Measurements from ENCODE around the gene LDLRAP1.

Gene LDLRAP1

DNA sequence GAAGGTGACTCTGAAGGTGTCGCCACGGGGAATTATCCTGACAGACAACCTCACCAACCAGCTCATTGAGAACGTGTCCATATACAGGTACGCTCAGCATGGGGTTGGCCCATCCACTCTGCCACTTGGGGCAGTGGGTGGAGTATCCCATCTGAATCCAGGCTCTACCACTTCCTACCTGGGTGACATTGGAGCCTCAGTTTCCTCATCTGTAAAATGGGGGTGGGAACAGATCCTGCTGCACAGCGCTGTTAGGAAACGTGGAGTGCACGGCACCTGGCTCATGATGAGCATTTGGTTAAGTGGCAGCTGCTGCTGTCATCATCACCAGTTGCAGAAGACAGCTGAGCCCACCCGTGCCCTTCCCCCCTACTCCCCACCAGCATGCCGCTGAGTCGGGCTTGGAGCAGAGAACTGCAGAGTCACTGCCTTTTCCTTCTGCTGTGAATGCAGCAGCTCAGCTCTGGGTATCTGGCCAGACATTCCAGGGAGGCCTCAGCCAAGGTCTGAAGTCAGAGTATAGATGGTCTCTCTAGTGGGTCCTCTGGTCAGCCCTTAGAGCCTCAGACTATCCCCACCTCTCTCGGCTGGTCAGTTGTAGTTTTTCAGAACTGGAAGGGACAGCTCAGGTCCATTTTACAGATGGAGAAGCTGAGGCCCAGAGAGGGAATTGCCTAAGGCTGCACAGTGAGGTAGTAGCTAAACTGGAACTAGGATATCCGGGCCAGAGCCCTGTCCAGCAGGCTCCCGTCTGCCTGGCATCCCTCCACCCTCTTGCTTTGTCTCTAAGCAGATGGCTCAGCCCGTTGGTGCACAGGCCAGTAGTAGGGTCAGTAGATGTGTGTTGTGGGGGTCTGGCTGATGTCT, 11.7 kb downstream of the LDLRAP1 start:
- no peak for DNase-seq (ENCODE audit: extremely low spot score)
- CTCF ChIA-PET = interaction anchor here (1.6 to 4.9 kb wide), 2 partner anchors 17 to 34 kb away, joined by 4 to 34 read pairs; no protein-coding TSS in a partner anchor
- POLR2A ChIA-PET = no interaction called here
- no peak for TF ChIP-seq CTCF (IDR thresholded peaks at IDR 0.05; ENCODE audit: control extremely low read depth, extremely low read depth, low read depth, missing control alignments)

DNA sequence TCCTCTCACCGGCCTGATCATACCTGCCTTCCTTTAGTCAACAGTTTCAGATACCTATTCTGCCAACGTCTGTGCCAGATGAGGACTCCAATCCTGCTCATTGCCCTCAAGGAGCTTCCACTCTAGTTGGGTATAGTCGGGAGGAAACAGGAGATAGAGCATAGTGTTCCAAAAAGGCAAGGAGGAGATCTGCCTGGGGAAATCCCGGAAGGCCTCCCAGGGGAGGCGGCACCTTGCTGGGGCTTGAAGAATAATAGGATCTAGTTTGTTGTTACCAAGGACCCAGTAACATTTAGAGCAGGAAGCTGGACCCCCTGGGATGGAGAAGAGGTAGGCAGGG, 12.3 kb downstream of the LDLRAP1 start:
- ChIA-PET CTCF (interaction anchor here (4.9 kb wide), 1 partner anchor 16 kb away, joined by 34 read pairs; no protein-coding TSS in a partner anchor), POLR2A (no interaction called here)

DNA sequence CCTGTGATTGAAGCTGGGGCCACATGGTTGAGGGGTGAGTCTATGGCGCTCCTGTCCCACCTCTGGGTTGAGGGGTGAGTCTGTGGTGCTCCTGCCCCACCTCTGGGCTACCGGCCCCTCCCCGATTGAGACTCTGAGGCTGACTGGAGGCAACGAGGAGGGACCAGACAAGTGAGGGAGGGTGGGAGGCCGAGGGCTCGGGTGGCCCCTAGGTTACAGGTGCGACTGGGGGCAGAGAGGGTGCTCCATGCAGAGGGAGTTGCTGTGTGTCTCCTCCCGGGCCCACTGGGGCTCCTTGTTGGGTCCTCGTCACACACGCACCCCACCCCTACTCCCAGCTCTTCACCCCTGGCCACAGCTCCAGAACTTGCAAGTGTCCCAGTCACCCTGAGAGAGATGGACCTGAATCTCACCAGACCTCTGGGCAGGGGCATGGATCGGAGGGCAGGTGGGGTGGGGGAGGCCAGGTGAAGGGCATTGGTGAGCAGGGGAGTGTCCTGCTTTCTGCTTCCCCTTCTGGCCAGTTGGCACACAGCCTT, 12.8 kb downstream of the LDLRAP1 start:
- ChIA-PET POLR2A (no interaction called here), CTCF (interaction anchor here (4.9 kb wide), 1 partner anchor 16 kb away, joined by 34 read pairs; no protein-coding TSS in a partner anchor)
- no peak for DNase-seq (ENCODE audit: extremely low spot score)
- no peak for TF ChIP-seq CTCF (IDR thresholded peaks at IDR 0.05; ENCODE audit: control extremely low read depth, extremely low read depth, low read depth, missing control alignments)

More for the DNA sequence above, 12.3 kb downstream of the LDLRAP1 start:
- TF ChIP-seq CTCF (IDR thresholded peaks at IDR 0.05; ENCODE audit: control extremely low read depth, extremely low read depth, low read depth, missing control alignments) = no peak
- no peak for DNase-seq (ENCODE audit: extremely low spot score)

GRCh38 chr1:25556791-25557476, 13.5 kb downstream of the LDLRAP1 start:
- POLR2A ChIA-PET = no interaction called here
- CTCF ChIA-PET = interaction anchor here (4.9 kb wide), 1 partner anchor 15 kb away, joined by 34 read pairs; no protein-coding TSS in a partner anchor
- TF ChIP-seq CTCF (IDR thresholded peaks at IDR 0.05; ENCODE audit: control extremely low read depth, extremely low read depth, low read depth, missing control alignments) = no peak
- no peak for DNase-seq (ENCODE audit: extremely low spot score)

DNA sequence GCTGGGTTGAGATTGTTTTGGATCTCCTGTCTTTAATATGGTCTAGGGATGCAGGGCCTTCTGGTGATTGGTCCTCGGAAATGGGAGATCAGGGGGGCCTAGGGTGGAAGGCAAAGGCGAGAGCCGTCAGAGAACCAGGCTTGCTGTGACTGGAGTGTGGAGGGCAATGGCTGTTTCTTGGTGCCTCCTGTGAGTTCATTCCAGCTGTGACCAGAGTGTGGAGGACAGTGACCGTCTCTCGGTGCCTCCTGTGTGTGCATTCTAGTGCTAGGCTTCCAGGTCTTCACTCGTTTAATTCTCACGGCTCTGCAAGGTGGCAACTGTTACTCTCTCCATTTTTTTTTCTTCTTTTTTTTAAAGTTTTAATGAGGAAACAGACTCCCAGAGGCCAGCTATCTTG, 14.1 kb downstream of the LDLRAP1 start:
- TF ChIP-seq CTCF (IDR thresholded peaks at IDR 0.05; ENCODE audit: control extremely low read depth, extremely low read depth, low read depth, missing control alignments) = no peak
- CTCF ChIA-PET = interaction anchor here (4.9 kb wide), 1 partner anchor 15 kb away, joined by 34 read pairs; no protein-coding TSS in a partner anchor
- POLR2A ChIA-PET = no interaction called here
- no peak for DNase-seq (ENCODE audit: extremely low spot score)

DNA sequence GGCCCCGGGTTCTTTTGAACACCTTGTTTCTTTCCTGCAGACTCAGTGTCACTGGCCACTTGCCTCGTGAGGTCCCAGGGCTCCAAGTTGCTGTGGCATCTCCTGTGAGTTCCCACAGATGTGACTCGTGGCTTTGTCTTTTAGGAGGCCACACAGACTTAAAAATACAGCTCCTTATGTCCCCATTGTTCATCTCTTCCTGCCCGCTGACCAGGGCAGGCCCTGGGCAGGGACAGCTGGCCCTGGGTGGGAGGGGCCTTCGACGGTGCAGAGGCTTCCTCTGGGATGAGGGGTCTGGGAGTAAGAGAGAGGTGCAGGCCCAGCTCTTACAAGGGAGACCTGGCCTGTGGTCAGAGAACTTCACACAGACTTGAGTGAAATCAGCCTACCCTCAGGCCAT, 15.6 kb downstream of the LDLRAP1 start:
- POLR2A ChIA-PET = no interaction called here

More for the DNA sequence above, 15.6 kb downstream of the LDLRAP1 start:
- CTCF ChIA-PET = interaction anchor here (2.0 kb wide), 1 partner anchor 13 kb away, joined by 5 read pairs; no protein-coding TSS in a partner anchor
- no peak for DNase-seq (ENCODE audit: extremely low spot score)
- no peak for TF ChIP-seq CTCF (IDR thresholded peaks at IDR 0.05; ENCODE audit: control extremely low read depth, extremely low read depth, low read depth, missing control alignments)
